Activated T-helper 1 cell treated with anti-CD3 and anti-CD28 coated beads, Interleukin-12 subunit alpha, Interleukin-12 subunit beta, Interleukin-2, Interleukin-4 antibody, amounts not matched to agents 30 ng/mL and 10 ng/mL and 1 ng/mL, durations not matched to agents 14 hours and 24 hours and 36 hours (primary cell): ENCODE results near the gene TMEM131. TPM values are rescaled to one million over a fixed set of nuclear protein-coding genes. Genes with fewer than 3 reads are reported as not detected.

ENCODE experiments used
- DNase-seq: peaks from one replicate; pipeline ENCODE4 v3.0.0; 2021; ENCODE audit warnings: low spot score
- H3K27ac Mint-ChIP-seq: one replicate; pipeline ENCODE4 v1.8.0; 2021; ENCODE audit warnings: mild to moderate bottlenecking, mixed read lengths
- H3K27me3 Mint-ChIP-seq: one replicate; pipeline ENCODE4 v1.8.0; 2022; ENCODE audit warnings: mild to moderate bottlenecking, moderate library complexity, mixed read lengths; ENCODE audit not compliant: insufficient read depth
- H3K36me3 Mint-ChIP-seq: one replicate; pipeline ENCODE4 v1.8.0; 2021; ENCODE audit warnings: low read depth, mixed read lengths
- H3K4me1 Mint-ChIP-seq: one replicate; pipeline ENCODE4 v1.8.0; 2021; ENCODE audit warnings: low read depth, mixed read lengths
- H3K4me3 Mint-ChIP-seq: one replicate; pipeline ENCODE4 v1.8.0; 2021; ENCODE audit warnings: mild to moderate bottlenecking, moderate library complexity, mixed read lengths
- H3K9me3 Mint-ChIP-seq: one replicate; pipeline ENCODE4 v1.8.0; 2021; ENCODE audit warnings: mixed read lengths
- intact Hi-C: fragments of 100-400 bp; cut with micrococcal nuclease; formaldehyde crosslinking; loops from one replicate; pipeline ENCODE4 v1.15.1; 2024
- total RNA-seq: library from RNA; stranded (reverse); gene quantifications from 2 replicates; pipeline ENCODE4 v1.2.3, GENCODE V29; 2022

The TMEM131 gene
- total RNA-seq, 1 donor from 2014 or later: 36.5 TPM

DNA sequence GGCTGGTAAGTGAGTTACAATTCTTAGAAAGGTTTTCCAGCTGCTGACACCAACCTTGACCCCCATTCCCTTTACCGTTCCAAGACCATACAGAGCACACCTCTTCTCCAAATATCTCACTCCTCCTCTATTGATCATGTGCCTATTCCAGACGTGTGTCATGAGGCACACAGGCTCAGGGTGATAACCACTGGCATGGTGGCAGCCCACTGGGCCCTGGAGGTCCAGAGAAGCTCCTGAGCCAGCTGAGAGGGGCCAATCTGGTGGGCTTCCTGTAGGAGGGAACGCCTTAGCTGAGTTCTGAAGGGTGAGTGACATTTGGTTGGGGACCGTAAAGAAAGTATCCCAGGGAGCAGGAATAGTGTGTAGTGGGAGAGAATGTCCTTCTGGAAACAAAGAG, 254.1 kb downstream of the TMEM131 start:
- H3K36me3 Mint-ChIP-seq: peaks cover 56% of the 10 kb centered on the region
- H3K4me3 Mint-ChIP-seq: peak overlapping the region; percentile 45
- DNase-seq: no peak
- H3K4me1 Mint-ChIP-seq: peaks cover 66% of the 10 kb centered on the region
- intact Hi-C loops: loop anchor here (2.0 kb wide), 1 partner anchor 643 kb away; no protein-coding TSS in a partner anchor
- H3K27me3 Mint-ChIP-seq: no peaks in the 10 kb centered on the region
- no peaks in the 10 kb centered on the region for H3K9me3 Mint-ChIP-seq
- H3K27ac Mint-ChIP-seq: peak overlapping the region; percentile 75

DNA sequence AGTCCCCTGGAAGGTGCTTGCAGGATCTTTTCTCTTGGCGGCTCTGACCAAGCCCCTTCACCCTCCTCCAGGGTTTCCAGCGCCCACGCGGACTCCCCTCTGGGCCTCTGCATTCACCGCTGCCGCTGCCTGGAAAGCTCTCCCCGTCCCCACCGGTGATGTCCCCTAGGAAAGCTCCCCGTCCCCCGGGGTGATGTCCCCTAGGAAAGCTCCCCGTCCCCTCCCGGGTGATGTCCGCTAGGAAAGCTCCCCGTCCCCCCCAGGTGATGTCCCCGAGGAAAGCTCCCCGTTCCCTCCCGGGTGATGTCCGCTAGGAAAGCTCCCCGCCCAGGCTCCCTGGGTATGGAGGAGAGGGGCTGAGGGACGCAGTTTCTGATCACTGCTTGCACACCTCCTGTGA, 254.5 kb downstream of the TMEM131 start:
- no peak for DNase-seq
- H3K4me1 Mint-ChIP-seq: peaks cover 61% of the 10 kb centered on the region
- H3K4me3 Mint-ChIP-seq: peak overlapping the region; percentile 45
- H3K27ac Mint-ChIP-seq: no peak overlapping the region
- intact Hi-C loops: loop anchor here (2.0 kb wide), 1 partner anchor 644 kb away; no protein-coding TSS in a partner anchor
- H3K9me3 Mint-ChIP-seq: no peaks in the 10 kb centered on the region
- peaks cover 59% of the 10 kb centered on the region for H3K36me3 Mint-ChIP-seq
- H3K27me3 Mint-ChIP-seq: no peaks in the 10 kb centered on the region

DNA sequence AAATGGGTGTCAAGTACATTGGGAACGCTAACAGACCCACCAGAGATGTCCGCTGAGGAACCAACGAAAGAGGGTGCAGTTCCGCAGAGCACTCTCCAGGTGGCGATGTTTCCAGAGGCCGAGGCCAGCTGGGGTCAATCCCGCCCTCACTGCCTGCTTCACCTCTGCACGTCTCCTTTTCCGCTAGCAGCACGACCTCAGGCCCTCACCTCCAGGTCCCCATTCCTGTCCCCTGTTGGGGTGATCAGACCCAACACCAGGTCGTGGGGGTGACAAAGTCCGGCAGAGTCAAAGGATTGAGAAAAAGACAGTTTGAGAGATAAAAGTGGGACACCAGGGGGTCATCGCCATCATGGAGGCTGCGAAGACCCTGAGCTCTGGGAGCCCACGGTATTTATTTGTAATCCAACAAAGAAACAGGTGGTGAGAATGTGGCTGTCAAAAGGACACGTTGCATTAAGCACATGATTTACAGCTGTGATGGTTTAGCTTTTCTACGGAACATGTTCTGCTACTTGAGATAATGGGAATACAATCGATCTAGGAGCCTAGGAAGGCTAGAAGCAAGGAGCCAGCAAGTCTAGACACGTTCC, 255.1 kb downstream of the TMEM131 start:
- no peak for DNase-seq
- Mint-ChIP-seq H3K4me1 (peaks cover 56% of the 10 kb centered on the region), H3K36me3 (peaks cover 58% of the 10 kb centered on the region), H3K27ac (peak overlapping the region; percentile 18), H3K9me3 (no peaks in the 10 kb centered on the region), H3K4me3 (no peak overlapping the region), H3K27me3 (no peaks in the 10 kb centered on the region)
- intact Hi-C loops: loop anchor here (1.0 to 2.0 kb wide), 2 partner anchors 8 to 644 kb away; no protein-coding TSS in a partner anchor

DNA sequence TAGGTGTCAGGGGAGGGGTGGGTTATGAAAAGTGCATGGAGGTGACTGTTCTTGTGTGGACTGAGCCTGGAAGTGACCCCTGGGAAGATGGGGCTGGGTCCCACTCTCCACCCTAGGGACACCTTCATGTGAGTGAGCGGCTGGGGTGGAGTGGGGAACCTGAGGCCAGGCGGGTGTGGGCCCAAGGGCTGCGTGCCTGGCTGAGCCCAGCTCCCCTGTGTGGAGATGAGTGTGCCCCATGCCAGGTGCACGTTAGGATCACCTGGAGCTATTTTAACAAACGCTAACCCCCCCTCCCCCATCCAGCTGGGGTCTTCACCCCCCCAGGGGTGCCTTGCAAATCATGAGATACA, 255.9 kb downstream of the TMEM131 start:
- H3K4me1 Mint-ChIP-seq: peaks cover 49% of the 10 kb centered on the region
- intact Hi-C loops: loop anchor here (1.0 to 2.0 kb wide), 2 partner anchors 8 to 645 kb away; no protein-coding TSS in a partner anchor
- H3K27ac Mint-ChIP-seq: no peak overlapping the region
- H3K4me3 Mint-ChIP-seq: no peak overlapping the region
- no peaks in the 10 kb centered on the region for H3K27me3 Mint-ChIP-seq
- H3K9me3 Mint-ChIP-seq: no peaks in the 10 kb centered on the region
- peaks cover 59% of the 10 kb centered on the region for H3K36me3 Mint-ChIP-seq
- DNase-seq: no peak

DNA sequence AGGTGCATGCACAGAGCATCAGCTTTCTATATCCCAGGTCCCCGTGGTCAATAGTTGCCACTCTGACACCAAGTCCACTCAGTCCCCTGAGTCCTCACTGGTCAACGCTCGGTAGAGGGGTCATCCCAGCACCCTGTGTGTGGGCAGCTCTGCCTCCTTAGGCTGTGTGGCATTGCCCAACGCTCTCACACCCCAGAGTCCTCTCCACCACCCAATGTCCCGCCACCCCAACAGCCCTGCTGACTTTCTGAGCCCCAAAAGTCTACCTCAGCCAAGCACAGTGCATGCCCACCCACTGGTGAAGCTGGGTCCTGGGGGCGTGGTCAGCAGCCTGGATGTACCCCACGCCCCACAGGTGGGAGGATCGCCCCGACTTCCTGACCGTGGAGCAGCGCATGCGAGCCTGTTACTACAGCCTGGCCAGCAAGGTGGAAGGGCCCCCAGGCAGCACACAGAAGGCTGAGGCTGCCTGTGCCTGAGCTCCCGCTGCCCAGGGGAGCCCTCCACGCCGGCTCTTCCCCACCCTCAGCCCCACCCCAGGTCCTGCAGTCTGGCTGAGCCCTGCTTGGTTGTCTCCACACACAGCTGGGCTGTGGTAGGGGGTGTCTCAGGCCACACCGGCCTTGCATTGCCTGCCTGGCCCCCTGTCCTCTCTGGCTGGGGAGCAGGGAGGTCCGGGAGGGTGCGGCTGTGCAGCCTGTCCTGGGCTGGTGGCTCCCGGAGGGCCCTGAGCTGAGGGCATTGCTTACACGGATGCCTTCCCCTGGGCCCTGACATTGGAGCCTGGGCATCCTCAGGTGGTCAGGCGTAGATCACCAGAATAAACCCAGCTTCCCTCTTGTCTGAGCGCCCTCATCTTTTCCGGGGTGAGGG, 256.5 kb downstream of the TMEM131 start:
- H3K4me3 Mint-ChIP-seq: no peak overlapping the region
- H3K9me3 Mint-ChIP-seq: no peaks in the 10 kb centered on the region
- no peaks in the 10 kb centered on the region for H3K27me3 Mint-ChIP-seq
- H3K36me3 Mint-ChIP-seq: peaks cover 57% of the 10 kb centered on the region
- intact Hi-C loops: no loop called here
- no peak for DNase-seq
- peaks cover 44% of the 10 kb centered on the region for H3K4me1 Mint-ChIP-seq
- H3K27ac Mint-ChIP-seq: no peak overlapping the region

DNA sequence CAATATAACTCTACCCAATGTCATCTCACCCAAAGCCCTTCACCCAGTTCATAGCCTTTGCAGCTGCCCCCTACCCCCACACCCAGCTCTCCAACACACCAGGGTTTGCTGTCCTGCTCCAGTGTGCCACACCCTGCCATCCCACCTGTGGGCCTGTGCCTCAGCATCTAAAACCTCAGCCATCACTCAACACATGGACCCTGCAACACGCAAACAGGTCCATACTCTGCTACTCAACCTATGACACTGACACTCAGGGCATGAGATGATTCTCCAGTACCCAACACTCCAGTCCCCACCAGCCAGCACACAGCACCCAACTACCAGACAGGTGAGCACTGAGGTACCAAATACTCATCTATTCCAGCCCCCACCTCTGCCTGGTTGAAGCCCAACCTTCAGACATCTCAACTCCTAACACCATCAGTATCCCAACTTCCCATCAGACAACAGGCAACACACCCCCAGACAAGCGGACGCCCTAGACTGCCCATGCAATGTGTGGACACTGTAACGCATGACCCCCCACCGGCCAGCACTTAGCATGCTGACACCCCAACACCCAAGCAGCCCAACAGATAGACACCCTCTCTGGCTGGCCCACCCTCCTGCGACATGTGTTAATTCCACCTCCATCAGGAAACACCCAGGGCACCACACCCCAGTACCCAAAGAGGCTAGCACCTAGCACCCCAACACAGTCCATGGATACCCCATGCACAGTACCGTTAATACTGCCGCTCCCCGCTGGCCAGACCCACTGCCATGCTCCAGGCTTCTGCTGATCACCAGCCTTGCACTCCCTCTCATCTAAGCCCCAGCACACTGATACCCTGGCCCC, 257.3 kb downstream of the TMEM131 start:
- H3K9me3 Mint-ChIP-seq: no peaks in the 10 kb centered on the region
- DNase-seq: no peak
- peaks cover 53% of the 10 kb centered on the region for H3K36me3 Mint-ChIP-seq
- intact Hi-C loops: no loop called here
- H3K27ac Mint-ChIP-seq: peak overlapping the region; percentile 63
- no peak overlapping the region for H3K4me3 Mint-ChIP-seq
- no peaks in the 10 kb centered on the region for H3K27me3 Mint-ChIP-seq
- peaks cover 36% of the 10 kb centered on the region for H3K4me1 Mint-ChIP-seq

DNA sequence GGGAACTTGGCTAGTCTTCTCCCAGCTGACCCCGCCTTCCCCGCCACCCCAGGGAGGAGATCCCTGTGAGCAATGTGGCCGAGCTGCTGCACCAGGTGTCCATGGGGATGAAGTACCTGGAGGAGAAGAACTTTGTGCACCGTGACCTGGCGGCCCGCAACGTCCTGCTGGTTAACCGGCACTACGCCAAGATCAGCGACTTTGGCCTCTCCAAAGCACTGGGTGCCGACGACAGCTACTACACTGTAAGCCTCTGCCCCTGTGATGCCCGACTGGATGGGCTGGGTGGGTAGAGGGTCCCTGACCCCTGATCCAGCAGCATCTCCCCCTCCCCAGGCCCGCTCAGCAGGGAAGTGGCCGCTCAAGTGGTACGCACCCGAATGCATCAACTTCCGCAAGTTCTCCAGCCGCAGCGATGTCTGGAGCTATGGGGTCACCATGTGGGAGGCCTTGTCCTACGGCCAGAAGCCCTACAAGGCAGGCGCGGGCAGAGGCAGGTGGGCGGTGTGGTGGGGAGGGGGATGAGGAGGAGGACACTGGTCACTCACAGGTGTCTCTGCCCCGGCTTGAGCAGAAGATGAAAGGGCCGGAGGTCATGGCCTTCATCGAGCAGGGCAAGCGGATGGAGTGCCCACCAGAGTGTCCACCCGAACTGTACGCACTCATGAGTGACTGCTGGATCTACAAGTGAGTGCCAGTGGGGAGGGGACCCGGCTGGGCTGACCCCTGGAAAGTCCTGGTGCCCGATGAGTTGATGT, 258.1 kb downstream of the TMEM131 start:
- no peaks in the 10 kb centered on the region for H3K9me3 Mint-ChIP-seq
- H3K4me3 Mint-ChIP-seq: no peak overlapping the region
- intact Hi-C loops: no loop called here
- DNase-seq: no peak
- H3K36me3 Mint-ChIP-seq: peaks cover 51% of the 10 kb centered on the region
- no peak overlapping the region for H3K27ac Mint-ChIP-seq
- H3K27me3 Mint-ChIP-seq: no peaks in the 10 kb centered on the region
- peaks cover 28% of the 10 kb centered on the region for H3K4me1 Mint-ChIP-seq

DNA sequence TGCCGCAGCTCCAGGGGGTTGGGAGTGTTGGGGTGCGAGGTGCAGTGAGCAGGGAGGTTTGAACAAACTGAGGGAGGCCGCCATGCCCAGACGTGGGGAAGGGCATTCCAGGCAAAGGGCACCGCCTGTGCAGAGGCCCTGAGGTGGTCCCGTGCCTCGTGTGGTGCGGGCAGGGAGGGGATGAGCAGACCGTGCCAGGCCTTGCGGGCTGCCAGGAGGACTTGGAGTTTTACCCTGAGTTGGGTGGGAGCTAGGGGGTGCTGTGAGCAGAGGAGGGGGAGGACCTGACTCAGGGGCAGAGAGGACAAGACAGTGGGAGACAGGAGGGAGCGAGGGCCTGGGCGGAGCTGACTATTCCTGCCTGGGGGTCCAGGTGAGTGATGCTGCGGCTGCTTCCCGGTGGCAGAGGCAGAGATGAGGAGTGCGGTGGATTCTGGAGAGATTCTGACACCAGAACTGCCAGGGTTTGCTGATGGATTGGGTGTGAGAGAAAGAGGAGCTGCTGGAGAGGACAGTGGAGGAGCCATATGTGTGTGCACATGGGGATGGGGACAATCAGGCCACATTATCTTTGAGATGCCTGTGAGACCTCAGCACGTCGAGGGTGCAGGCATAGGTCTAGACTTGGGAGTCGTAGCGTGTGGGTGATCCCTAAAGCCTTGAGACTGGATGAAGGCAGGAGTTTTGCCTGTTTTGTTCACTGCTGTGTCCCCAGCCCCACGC, 259.0 kb downstream of the TMEM131 start:
- intact Hi-C loops: no loop called here

DNA sequence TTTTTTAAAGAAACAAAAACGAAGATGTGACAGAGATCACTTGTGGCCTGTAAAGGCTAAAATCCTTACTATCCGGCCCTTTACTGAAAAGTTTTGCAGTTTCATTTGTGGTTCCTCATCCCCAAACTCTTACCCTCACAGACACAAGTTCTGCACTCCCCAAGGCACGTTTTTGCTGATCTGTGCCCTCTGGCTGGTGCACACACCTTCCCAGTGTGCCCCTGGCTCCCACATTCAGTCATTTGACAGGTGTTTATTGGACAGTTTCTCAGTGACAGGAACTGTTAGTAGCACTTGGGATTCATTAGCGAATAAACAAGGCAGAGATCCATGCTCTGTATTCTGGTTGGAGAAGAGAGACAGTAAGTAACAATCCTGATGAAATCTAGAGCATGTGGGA, 259.6 kb downstream of the TMEM131 start:
- H3K36me3 Mint-ChIP-seq: peaks cover 46% of the 10 kb centered on the region
- H3K27me3 Mint-ChIP-seq: no peaks in the 10 kb centered on the region
- intact Hi-C loops: no loop called here
- DNase-seq: no peak
- no peak overlapping the region for H3K27ac Mint-ChIP-seq
- H3K4me3 Mint-ChIP-seq: no peak overlapping the region
- peaks cover 22% of the 10 kb centered on the region for H3K4me1 Mint-ChIP-seq
- no peaks in the 10 kb centered on the region for H3K9me3 Mint-ChIP-seq

More for the DNA sequence above, 259.0 kb downstream of the TMEM131 start:
- peaks cover 22% of the 10 kb centered on the region for H3K4me1 Mint-ChIP-seq
- no peaks in the 10 kb centered on the region for H3K9me3 Mint-ChIP-seq
- H3K4me3 Mint-ChIP-seq: no peak overlapping the region
- H3K27me3 Mint-ChIP-seq: no peaks in the 10 kb centered on the region
- H3K27ac Mint-ChIP-seq: no peak overlapping the region
- peaks cover 46% of the 10 kb centered on the region for H3K36me3 Mint-ChIP-seq
- DNase-seq: no peak

DNA sequence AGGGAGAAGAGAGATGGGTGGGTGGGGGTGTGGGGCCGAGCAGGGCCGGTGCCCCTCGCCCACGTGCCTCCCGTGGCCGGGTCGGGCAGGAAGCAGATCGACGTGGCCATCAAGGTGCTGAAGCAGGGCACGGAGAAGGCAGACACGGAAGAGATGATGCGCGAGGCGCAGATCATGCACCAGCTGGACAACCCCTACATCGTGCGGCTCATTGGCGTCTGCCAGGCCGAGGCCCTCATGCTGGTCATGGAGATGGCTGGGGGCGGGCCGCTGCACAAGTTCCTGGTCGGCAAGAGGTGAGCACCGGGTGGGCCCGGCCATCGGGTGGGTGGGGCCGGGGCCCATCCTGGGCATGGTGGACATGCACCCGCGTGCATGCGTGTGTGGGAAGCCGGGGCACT, 260.6 kb downstream of the TMEM131 start:
- peaks cover 14% of the 10 kb centered on the region for H3K4me1 Mint-ChIP-seq
- intact Hi-C loops: no loop called here
- no peak overlapping the region for H3K4me3 Mint-ChIP-seq
- no peak for DNase-seq
- H3K27me3 Mint-ChIP-seq: no peaks in the 10 kb centered on the region
- no peak overlapping the region for H3K27ac Mint-ChIP-seq
- H3K36me3 Mint-ChIP-seq: peaks cover 44% of the 10 kb centered on the region
- H3K9me3 Mint-ChIP-seq: no peaks in the 10 kb centered on the region

DNA sequence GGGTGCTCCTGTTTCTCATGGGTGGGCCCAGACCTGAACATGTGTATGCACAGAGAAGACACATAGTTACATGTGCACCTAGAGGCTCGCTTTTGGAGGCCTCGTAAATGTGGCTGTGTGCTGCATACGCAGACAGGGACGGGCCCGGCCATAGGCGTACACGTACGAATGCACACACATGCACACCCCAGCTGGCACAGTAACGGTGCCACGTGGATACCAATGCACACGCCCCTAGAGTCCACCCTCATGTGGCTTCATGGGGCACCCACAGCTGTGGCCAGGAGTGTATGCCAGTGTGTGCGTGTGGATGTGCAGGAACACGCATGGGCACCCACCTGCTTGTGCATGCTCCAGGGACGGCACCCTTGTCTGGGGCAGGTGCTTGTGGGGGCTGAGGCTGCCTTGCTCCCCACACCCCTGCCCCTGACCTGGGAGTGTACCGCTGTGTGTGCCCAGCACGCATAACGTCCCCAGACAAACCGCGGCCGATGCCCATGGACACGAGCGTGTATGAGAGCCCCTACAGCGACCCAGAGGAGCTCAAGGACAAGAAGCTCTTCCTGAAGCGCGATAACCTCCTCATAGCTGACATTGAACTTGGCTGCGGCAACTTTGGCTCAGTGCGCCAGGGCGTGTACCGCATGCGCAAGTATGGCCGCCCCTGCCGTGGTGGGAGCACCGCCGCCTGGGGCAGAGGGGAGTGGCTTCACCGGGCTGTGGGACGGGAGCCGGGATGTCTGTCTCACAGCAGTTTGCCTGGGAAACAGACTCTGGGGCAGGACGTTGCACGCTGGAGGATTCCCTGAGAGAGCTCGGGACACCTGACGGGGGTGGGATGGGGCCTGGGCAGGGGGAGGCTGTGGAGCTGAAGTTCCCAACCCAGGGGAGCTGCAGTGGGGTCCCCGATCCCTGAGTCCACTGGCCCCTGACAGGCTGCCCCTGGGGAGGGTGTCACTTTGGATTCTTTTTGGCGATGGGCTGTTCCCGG, 261.4 kb downstream of the TMEM131 start:
- H3K36me3 Mint-ChIP-seq: peaks cover 51% of the 10 kb centered on the region
- no peak overlapping the region for H3K4me3 Mint-ChIP-seq
- H3K4me1 Mint-ChIP-seq: peaks cover 14% of the 10 kb centered on the region
- H3K27me3 Mint-ChIP-seq: no peaks in the 10 kb centered on the region
- H3K27ac Mint-ChIP-seq: no peak overlapping the region
- intact Hi-C loops: no loop called here
- no peak for DNase-seq
- H3K9me3 Mint-ChIP-seq: peaks cover 4% of the 10 kb centered on the region
